GM21576 (cell line): ENCODE results near the gene TPRKB.
"Not testable (repeated sequence)": the region's sequence is repeated elsewhere in the genome, so short reads cannot be mapped to it uniquely, and the experiment has no call there.

ENCODE experiments used
- ATAC-seq: cut with Tn5 transposase; IDR thresholded peaks from one replicate; pipeline ENCODE4 v1.9.1; 2021; ENCODE audit warnings: mild to moderate bottlenecking, moderate library complexity; ENCODE audit not compliant: unreplicated experiment

TPRKB gene

GRCh38 chr2:73740767-73741166 lies 3.6 kb upstream of the TPRKB start:
- no peak for ATAC-seq

GRCh38 chr2:73739101-73739500 lies 2.0 kb upstream of the TPRKB start:
- ATAC-seq, result no peak

- no peak for ATAC-seq
Measured at GRCh38 chr2:73736378-73736777, 767 bp downstream of the TPRKB start.

GRCh38 chr2:73730810-73731209 lies 6.3 kb downstream of the TPRKB start:
- no peak for ATAC-seq

- no peak for ATAC-seq
Measured at GRCh38 chr2:73728711-73729110, 8.4 kb downstream of the TPRKB start.

GRCh38 chr2:73728043-73728442 lies 9.1 kb downstream of the TPRKB start:
- ATAC-seq, result no peak

GRCh38 chr2:73726657-73727056 lies 10.5 kb downstream of the TPRKB start:
- not testable (repeated sequence) for ATAC-seq

- no peak for ATAC-seq
Measured at GRCh38 chr2:73718851-73719621, 18.1 kb downstream of the TPRKB start.

- ATAC-seq, result no peak
Measured at GRCh38 chr2:73718421-73718820, 18.7 kb downstream of the TPRKB start.

GRCh38 chr2:73717695-73718094 lies 19.4 kb downstream of the TPRKB start:
- not testable (repeated sequence) for ATAC-seq

GRCh38 chr2:73717251-73717606 lies 19.9 kb downstream of the TPRKB start:
- no peak for ATAC-seq

- no peak for ATAC-seq
Measured at GRCh38 chr2:73716543-73717250, 20.4 kb downstream of the TPRKB start.

- ATAC-seq, result no peak
Measured at GRCh38 chr2:73714091-73714490, 23.1 kb downstream of the TPRKB start.

GRCh38 chr2:73708527-73708926 lies 28.6 kb downstream of the TPRKB start:
- no peak for ATAC-seq

GRCh38 chr2:73707636-73708035 lies 29.5 kb downstream of the TPRKB start:
- ATAC-seq, result no peak

GRCh38 chr2:73707058-73707457 lies 30.1 kb downstream of the TPRKB start:
- ATAC-seq, result no peak

GRCh38 chr2:73705091-73705490 lies 32.1 kb downstream of the TPRKB start:
- ATAC-seq, result no peak

GRCh38 chr2:73704285-73704684 lies 32.9 kb downstream of the TPRKB start:
- no peak for ATAC-seq

GRCh38 chr2:73703675-73704074 lies 33.5 kb downstream of the TPRKB start:
- no peak for ATAC-seq

GRCh38 chr2:73702852-73703493 lies 34.2 kb downstream of the TPRKB start:
- not testable (repeated sequence) for ATAC-seq

GRCh38 chr2:73701968-73702665 lies 35.0 kb downstream of the TPRKB start:
- no peak for ATAC-seq

GRCh38 chr2:73701448-73701765 lies 35.7 kb downstream of the TPRKB start:
- ATAC-seq, result not testable (repeated sequence)
